K562 (cell line): Measurements from ENCODE around the gene SUPT5H. TPM values are rescaled to one million over a fixed set of nuclear protein-coding genes. Genes with fewer than 3 reads are reported as not detected.
A peak's percentile ranks its signal among the peaks of the same experiment; 100 is the strongest.

Source experiments
- ERF ChIP-seq: fragments of 450-650 bp; formaldehyde crosslinking; IDR thresholded peaks from 2 replicates; pipeline ENCODE4 v1.4.0; 2020; ENCODE audit warnings: mild to moderate bottlenecking, mixed read lengths
- FOXK2 ChIP-seq, 2 experiments: fragments of 450-650 bp; IDR thresholded peaks in 1 of 2; conservative IDR thresholded peaks in 1 of 2; 2 replicates each; pipeline ENCODE4 v1.6.1; 2016; ENCODE audit warnings: low read depth in 2 of 2, mild to moderate bottlenecking in 1 of 2
- MTF1 ChIP-seq: fragments of 250-450 bp; sonication (Bioruptor Pico); IDR thresholded peaks from 2 replicates; pipeline ENCODE4 v1.9.0; 2021; ENCODE audit warnings: moderate library complexity, mild to moderate bottlenecking, inconsistent platforms, borderline replicate concordance
- NFIC ChIP-seq: fragments of 450-650 bp; IDR thresholded peaks from 2 replicates; pipeline ENCODE4 v1.6.1; 2017; ENCODE audit warnings: mild to moderate bottlenecking, inconsistent platforms
- NR2C2 ChIP-seq, 2 experiments: fragments of 200-800 bp in 1 of 2; sonication (Bioruptor generic) in 1 of 2; sonication (generic) in 1 of 2; formaldehyde crosslinking in 1 of 2; IDR thresholded peaks; 2 replicates each; pipeline versions ENCODE4 v1.6.1 to v1.8.0; 2016 to 2022; ENCODE audit warnings: mild to moderate bottlenecking in 1 of 2, missing compliant biosample characterization in 1 of 2, missing genetic modification characterization in 1 of 2, missing genetic modification reagents in 1 of 2
- NUFIP1 ChIP-seq: fragments of 450-650 bp; IDR thresholded peaks from 2 replicates; pipeline ENCODE4 v1.6.1; 2018; ENCODE audit not compliant: partially characterized antibody
- STAG1 ChIP-seq: sonication (generic); formaldehyde crosslinking; IDR thresholded peaks from 2 replicates; pipeline ENCODE4 v1.5.0; 2020; ENCODE audit warnings: missing genetic modification reagents, borderline replicate concordance
- ZFPM2 ChIP-seq: fragments of 250-450 bp; sonication (Bioruptor Pico); IDR thresholded peaks from 2 replicates; pipeline ENCODE4 v1.5.1; 2022; ENCODE audit warnings: mild to moderate bottlenecking
- ZNF133 ChIP-seq: fragments of 250-450 bp; sonication (Bioruptor Pico); IDR thresholded peaks from 2 replicates; pipeline ENCODE4 v1.4.0; 2020; ENCODE audit warnings: mild to moderate bottlenecking
- ZNF41 ChIP-seq: fragments of 250-450 bp; sonication (Bioruptor Pico); conservative IDR thresholded peaks from 2 replicates; pipeline ENCODE4 v1.4.0; 2020; ENCODE audit warnings: mild to moderate bottlenecking
- ZNF780A ChIP-seq: fragments of 250-450 bp; sonication (Bioruptor Pico); IDR thresholded peaks from 2 replicates; pipeline ENCODE4 v1.5.0; 2021; ENCODE audit warnings: mild to moderate bottlenecking
- polyA plus RNA-seq, 8 experiments: library from polyadenylated mRNA; depleted of rRNA in 4 of 8; stranded (reverse) in 5 of 8; unstranded in 3 of 8; fragments of >200 nt; fragmentation: Nextera tagmentation in 2 of 8; fragmentation: Illumina TruSeq in 1 of 8; extraction: Ambion mirVana in 2 of 8; extraction: Trizol in 1 of 8; gene quantifications; 2 replicates each; pipeline versions ENCODE4 v1.2.1 to v1.2.3, GENCODE V29; 2011 to 2014; ENCODE audit warnings: inconsistent platforms in 1 of 8, missing spikeins in 1 of 8
- total RNA-seq, 7 experiments: library from RNA; depleted of rRNA in 6 of 7; stranded (reverse); fragments of >200 nt in 6 of 7; fragmentation: Illumina TruSeq in 2 of 7; extraction: Trizol in 2 of 7; gene quantifications; 2 replicates each; pipeline versions ENCODE4 v1.2.1 to v1.2.3, GENCODE V29; 2011 to 2021; ENCODE audit warnings: low replicate concordance in 1 of 7
- TF ChIP-seq, protein P1 (sequence below): fragments of 450-650 bp; IDR thresholded peaks from 2 replicates; pipeline ENCODE4 v1.6.1; 2017; ENCODE audit warnings: antibody characterized with exemption
- TF ChIP-seq, protein P2 (sequence below), 2 experiments: fragments of 450-650 bp; formaldehyde crosslinking in 1 of 2; IDR thresholded peaks; 2 replicates each; pipeline versions ENCODE4 v1.4.0 to v1.6.1; 2014 to 2020; ENCODE audit warnings: mild to moderate bottlenecking in 2 of 2, borderline replicate concordance in 1 of 2, low read depth in 1 of 2
- TF ChIP-seq, protein P3 (sequence below), 2 experiments: fragments of 250-450 bp in 1 of 2; fragments of 450-650 bp in 1 of 2; sonication (Bioruptor Pico) in 1 of 2; IDR thresholded peaks; 2 replicates each; pipeline versions ENCODE4 v1.6.1 to v1.8.0; 2016 to 2021; ENCODE audit warnings: mild to moderate bottlenecking in 2 of 2, moderate library complexity in 2 of 2, missing compliant biosample characterization in 1 of 2, missing genetic modification characterization in 1 of 2

The SUPT5H gene
- total and polyA plus RNA-seq, 9 of the 15 experiments (the other 6 are each of a cell fraction or from before 2014, with no cell fraction given): 13.3 to 85.9 (median 35.9) TPM

DNA sequence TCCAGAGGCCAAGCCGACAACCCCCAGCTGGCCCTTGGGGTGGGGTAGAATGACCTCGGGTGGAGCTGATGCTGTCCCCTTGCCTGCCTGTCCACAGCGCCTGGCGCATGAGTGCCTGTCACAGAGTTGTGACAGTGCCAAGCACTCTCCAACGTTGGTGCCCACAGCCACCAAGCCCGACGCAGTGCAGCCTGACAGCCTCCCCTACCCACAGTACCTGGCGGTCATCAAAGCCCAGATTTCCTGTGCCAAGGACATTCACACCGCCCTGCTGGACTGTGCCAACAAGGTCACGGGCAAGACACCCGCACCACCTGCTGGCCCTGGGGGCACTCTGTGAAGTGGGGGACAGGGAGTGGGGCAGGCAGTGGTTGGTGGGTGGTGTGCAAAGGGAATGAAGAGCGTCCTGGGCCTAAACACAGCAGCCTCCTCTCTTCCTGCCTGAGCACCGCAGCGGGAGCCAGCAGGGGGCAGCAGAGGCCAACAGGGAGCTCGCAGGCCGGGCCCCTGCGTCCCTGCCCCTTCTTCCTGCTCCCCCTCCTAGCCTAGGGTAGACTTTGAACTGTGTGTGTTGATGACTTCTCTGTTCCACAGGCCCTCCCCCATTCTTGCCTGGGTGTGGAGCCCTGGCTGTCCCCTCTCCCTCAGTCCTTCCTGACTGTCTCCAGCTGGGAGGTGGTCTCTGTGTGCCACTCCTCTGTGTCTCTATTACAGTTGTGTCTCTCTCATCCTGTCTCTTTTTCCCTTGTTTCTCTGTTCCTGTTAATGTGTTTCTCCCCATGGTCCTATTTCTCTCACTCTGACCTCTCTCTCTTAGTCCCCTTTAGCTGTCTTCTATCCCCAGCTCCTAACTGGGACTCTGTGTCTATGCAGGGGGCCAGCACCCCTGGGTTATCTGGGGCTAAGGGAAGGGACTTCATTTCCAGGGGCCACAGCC is 47.8 kb upstream of the SUPT5H start (continued):
- no peak for TF ChIP-seq FOXK2 (conservative IDR thresholded peaks at IDR 0.05 in 1 of 2, IDR thresholded peaks at IDR 0.05 in 1 of 2; ENCODE audit: low read depth in 2 of 2)
- TF ChIP-seq NR2C2 (CRISPR knock-in tag; IDR thresholded peaks at IDR 0.05): 0 out of 2 replicates have a peak, but pooled peaks have one; percentile 38
- no peak for TF ChIP-seq NR2C2 (tag; IDR thresholded peaks at IDR 0.05)
- TF ChIP-seq ZNF41: no peak; the same call in 1 of the 2 replicates
- TF ChIP-seq ERF (CRISPR knock-in tag): no peak
- no peak for TF ChIP-seq ZNF780A (CRISPR knock-in tag)
- TF ChIP-seq, protein P1, sequence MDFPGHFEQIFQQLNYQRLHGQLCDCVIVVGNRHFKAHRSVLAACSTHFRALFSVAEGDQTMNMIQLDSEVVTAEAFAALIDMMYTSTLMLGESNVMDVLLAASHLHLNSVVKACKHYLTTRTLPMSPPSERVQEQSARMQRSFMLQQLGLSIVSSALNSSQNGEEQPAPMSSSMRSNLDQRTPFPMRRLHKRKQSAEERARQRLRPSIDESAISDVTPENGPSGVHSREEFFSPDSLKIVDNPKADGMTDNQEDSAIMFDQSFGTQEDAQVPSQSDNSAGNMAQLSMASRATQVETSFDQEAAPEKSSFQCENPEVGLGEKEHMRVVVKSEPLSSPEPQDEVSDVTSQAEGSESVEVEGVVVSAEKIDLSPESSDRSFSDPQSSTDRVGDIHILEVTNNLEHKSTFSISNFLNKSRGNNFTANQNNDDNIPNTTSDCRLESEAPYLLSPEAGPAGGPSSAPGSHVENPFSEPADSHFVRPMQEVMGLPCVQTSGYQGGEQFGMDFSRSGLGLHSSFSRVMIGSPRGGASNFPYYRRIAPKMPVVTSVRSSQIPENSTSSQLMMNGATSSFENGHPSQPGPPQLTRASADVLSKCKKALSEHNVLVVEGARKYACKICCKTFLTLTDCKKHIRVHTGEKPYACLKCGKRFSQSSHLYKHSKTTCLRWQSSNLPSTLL: no peak
- peak; percentile 58; the same call in 1 of the 2 replicates for TF ChIP-seq STAG1 (CRISPR knock-in tag)
- TF ChIP-seq MTF1: no peak
- no peak for TF ChIP-seq NFIC
- no peak for TF ChIP-seq ZFPM2
- TF ChIP-seq ZNF133 (CRISPR knock-in tag): no peak
- TF ChIP-seq, protein P2, sequence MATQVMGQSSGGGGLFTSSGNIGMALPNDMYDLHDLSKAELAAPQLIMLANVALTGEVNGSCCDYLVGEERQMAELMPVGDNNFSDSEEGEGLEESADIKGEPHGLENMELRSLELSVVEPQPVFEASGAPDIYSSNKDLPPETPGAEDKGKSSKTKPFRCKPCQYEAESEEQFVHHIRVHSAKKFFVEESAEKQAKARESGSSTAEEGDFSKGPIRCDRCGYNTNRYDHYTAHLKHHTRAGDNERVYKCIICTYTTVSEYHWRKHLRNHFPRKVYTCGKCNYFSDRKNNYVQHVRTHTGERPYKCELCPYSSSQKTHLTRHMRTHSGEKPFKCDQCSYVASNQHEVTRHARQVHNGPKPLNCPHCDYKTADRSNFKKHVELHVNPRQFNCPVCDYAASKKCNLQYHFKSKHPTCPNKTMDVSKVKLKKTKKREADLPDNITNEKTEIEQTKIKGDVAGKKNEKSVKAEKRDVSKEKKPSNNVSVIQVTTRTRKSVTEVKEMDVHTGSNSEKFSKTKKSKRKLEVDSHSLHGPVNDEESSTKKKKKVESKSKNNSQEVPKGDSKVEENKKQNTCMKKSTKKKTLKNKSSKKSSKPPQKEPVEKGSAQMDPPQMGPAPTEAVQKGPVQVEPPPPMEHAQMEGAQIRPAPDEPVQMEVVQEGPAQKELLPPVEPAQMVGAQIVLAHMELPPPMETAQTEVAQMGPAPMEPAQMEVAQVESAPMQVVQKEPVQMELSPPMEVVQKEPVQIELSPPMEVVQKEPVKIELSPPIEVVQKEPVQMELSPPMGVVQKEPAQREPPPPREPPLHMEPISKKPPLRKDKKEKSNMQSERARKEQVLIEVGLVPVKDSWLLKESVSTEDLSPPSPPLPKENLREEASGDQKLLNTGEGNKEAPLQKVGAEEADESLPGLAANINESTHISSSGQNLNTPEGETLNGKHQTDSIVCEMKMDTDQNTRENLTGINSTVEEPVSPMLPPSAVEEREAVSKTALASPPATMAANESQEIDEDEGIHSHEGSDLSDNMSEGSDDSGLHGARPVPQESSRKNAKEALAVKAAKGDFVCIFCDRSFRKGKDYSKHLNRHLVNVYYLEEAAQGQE (IDR thresholded peaks at IDR 0.05; ENCODE audit: borderline replicate concordance): peak; percentile 95
- TF ChIP-seq, protein P2 (CRISPR knock-in tag; IDR thresholded peaks at IDR 0.05; ENCODE audit: low read depth): no peak
- TF ChIP-seq NUFIP1: no peak
- TF ChIP-seq, protein P3, sequence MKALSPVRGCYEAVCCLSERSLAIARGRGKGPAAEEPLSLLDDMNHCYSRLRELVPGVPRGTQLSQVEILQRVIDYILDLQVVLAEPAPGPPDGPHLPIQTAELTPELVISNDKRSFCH (CRISPR knock-in tag; IDR thresholded peaks at IDR 0.05): no peak
- TF ChIP-seq, protein P3 (tag; IDR thresholded peaks at IDR 0.05): no peak
